Liver (tissue), 9 donors: ENCODE data around the gene STXBP1. TPM values are rescaled to one million over a fixed set of nuclear protein-coding genes. Genes with fewer than 3 reads are reported as not detected.

Experiments
- DNase-seq: peaks from one replicate; pipeline ENCODE4 v3.0.0-alpha.2; 2017; ENCODE audit warnings: low spot score
- H3K27ac ChIP-seq, 2 donors: one replicate each; pipeline ENCODE4 v1.7.0; 2013; ENCODE audit warnings: inconsistent platforms in 2 of 2, low read length in 2 of 2, control low read depth in 1 of 2, low read depth in 1 of 2, mild to moderate bottlenecking in 1 of 2
- H3K27me3 ChIP-seq, 4 donors: one replicate each; pipeline versions ENCODE4 v1.6.1 to v1.7.0; 2013; ENCODE audit warnings: low read length in 3 of 4, inconsistent platforms in 1 of 4, mild to moderate bottlenecking in 1 of 4, moderate library complexity in 1 of 4; ENCODE audit not compliant: control insufficient read depth in 4 of 4, insufficient read depth in 4 of 4
- H3K36me3 ChIP-seq, 4 donors: one replicate each; pipeline versions ENCODE4 v1.6.1 to v1.7.0; 2013; ENCODE audit warnings: low read length in 3 of 4, mild to moderate bottlenecking in 3 of 4, low read depth in 1 of 4, moderate library complexity in 1 of 4; ENCODE audit not compliant: control insufficient read depth in 4 of 4, insufficient read depth in 3 of 4
- H3K4me1 ChIP-seq, 4 donors: one replicate each; pipeline versions ENCODE4 v1.6.1 to v1.7.0; 2013; ENCODE audit warnings: low read length in 3 of 4, mild to moderate bottlenecking in 3 of 4, moderate library complexity in 1 of 4; ENCODE audit not compliant: control insufficient read depth in 4 of 4, insufficient read depth in 4 of 4
- H3K4me3 ChIP-seq, 3 donors: one replicate each; pipeline versions ENCODE4 v1.6.1 to v1.7.0; 2013; ENCODE audit warnings: low read length in 3 of 3, control low read depth in 1 of 3, low read depth in 1 of 3, mild to moderate bottlenecking in 1 of 3
- H3K9ac ChIP-seq, 2 donors: one replicate each; pipeline ENCODE4 v1.7.0; 2013; ENCODE audit warnings: low read length in 2 of 2, mild to moderate bottlenecking in 2 of 2, moderate library complexity in 2 of 2, control low read depth in 1 of 2, low read depth in 1 of 2
- H3K9me3 ChIP-seq, 4 donors: one replicate each; pipeline versions ENCODE4 v1.6.1 to v1.7.0; 2013; ENCODE audit warnings: low read length in 3 of 4; ENCODE audit not compliant: control insufficient read depth in 4 of 4
- EGR1 ChIP-seq, 2 donors: IDR thresholded peaks; 2 replicates each; pipeline ENCODE4 v1.6.1; 2016 to 2018; ENCODE audit warnings: antibody characterized with exemption in 2 of 2, low read depth in 2 of 2
- FOXA1 ChIP-seq: IDR thresholded peaks from 2 replicates; pipeline ENCODE4 v1.6.1; 2016; ENCODE audit warnings: antibody characterized with exemption
- FOXA2 ChIP-seq: IDR thresholded peaks from 2 replicates; pipeline ENCODE4 v1.6.1; 2016; ENCODE audit warnings: antibody characterized with exemption
- GABPA ChIP-seq, 2 donors: IDR thresholded peaks in 1 of 2; conservative IDR thresholded peaks in 1 of 2; 2 replicates each; pipeline ENCODE4 v1.6.1; 2016; ENCODE audit warnings: antibody characterized with exemption in 2 of 2, mild to moderate bottlenecking in 1 of 2, moderate library complexity in 1 of 2
- HNF4A ChIP-seq, 2 donors: conservative IDR thresholded peaks; 2 replicates each; pipeline ENCODE4 v1.6.1; 2016; ENCODE audit warnings: antibody characterized with exemption in 2 of 2, mild to moderate bottlenecking in 2 of 2
- HNF4G ChIP-seq: IDR thresholded peaks from 2 replicates; pipeline ENCODE4 v1.6.1; 2016; ENCODE audit warnings: antibody characterized with exemption
- NR2F2 ChIP-seq: IDR thresholded peaks from 2 replicates; pipeline ENCODE4 v1.6.1; 2016; ENCODE audit warnings: antibody characterized with exemption
- RAD21 ChIP-seq, 2 donors: IDR thresholded peaks; 2 replicates each; pipeline ENCODE4 v1.6.1; 2016; ENCODE audit warnings: antibody characterized with exemption in 2 of 2, mild to moderate bottlenecking in 2 of 2
- SP1 ChIP-seq: IDR thresholded peaks from 2 replicates; pipeline ENCODE4 v1.6.1; 2018; ENCODE audit warnings: antibody characterized with exemption, mild to moderate bottlenecking
- TAF1 ChIP-seq: conservative IDR thresholded peaks from 2 replicates; pipeline ENCODE4 v1.6.1; 2016; ENCODE audit warnings: antibody characterized with exemption, mild to moderate bottlenecking
- WGBS: extraction: QIAGEN DNeasy Blood & Tissue Kit; methylation state at CpG from one replicate; pipeline ENCODE4 v1.1.7; 2013; 5-methylcytosine and 5-hydroxymethylcytosine counted together
- polyA plus RNA-seq, 2 donors: library from polyadenylated mRNA; stranded (reverse) in 1 of 2; unstranded in 1 of 2; fragments of 200-250 nt in 1 of 2; fragments of >200 nt in 1 of 2; fragmentation: Nextera tagmentation in 1 of 2; extraction: Ambion mirVana in 1 of 2; gene quantifications; one replicate each; pipeline versions ENCODE4 v1.2.1 to v1.2.3, GENCODE V29; 2013 to 2015
- total RNA-seq, 2 donors: library from RNA; depleted of rRNA; stranded (reverse); fragments of >200 nt; gene quantifications; one replicate each; pipeline ENCODE4 v1.2.3, GENCODE V29; 2014
- TF ChIP-seq, protein P1 (sequence below): IDR thresholded peaks from 2 replicates; pipeline ENCODE4 v1.6.1; 2016; ENCODE audit warnings: antibody characterized with exemption
- TF ChIP-seq, protein P2 (sequence below): IDR thresholded peaks from 2 replicates; pipeline ENCODE4 v1.6.1; 2016; ENCODE audit warnings: antibody characterized with exemption
- TF ChIP-seq, protein P3 (sequence below): IDR thresholded peaks from 2 replicates; pipeline ENCODE4 v1.6.1; 2016; ENCODE audit warnings: antibody characterized with exemption
- donor health status: healthy.
- donor health status: healthy.
- donor health status: healthy.
- donor health status: healthy.
- donor health status: healthy.

STXBP1 gene
- total and polyA plus RNA-seq, 4 donors, result 1.7 to 4.6 (median 2.3) TPM

DNA sequence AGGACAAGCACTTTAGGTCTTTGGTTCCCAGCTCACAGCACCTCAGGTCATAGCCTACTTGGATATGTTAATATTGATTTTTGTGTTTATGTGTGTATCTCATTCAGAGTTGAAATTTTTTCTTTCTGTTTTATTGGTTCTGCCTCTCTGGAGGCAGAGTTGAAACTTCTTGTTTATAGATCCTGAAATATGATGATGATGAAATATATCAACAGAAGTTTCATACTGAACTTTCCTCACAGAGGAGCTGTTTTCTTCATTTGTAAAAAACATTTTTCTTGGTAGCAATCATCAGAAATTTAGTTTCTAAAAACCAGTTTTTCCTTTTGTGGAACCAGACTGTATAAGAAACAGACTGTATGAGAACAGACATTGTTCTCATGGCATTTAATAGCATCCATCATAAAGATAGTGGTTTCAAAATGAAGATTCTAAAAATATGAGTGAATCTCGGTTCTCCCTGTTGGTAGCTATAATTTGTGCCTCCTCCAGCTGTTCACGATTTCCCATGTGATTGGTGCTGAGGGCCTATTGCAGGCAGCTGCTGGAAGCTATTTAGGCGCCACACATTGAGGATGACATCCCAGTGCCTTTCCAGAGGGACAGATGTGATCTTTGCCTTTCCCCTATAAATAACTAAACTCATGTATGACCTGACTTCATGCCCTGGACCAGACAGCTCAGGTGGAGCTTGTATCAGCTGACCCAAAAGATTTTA, 55.2 kb downstream of the STXBP1 start (continued):
- TF ChIP-seq, protein P1, sequence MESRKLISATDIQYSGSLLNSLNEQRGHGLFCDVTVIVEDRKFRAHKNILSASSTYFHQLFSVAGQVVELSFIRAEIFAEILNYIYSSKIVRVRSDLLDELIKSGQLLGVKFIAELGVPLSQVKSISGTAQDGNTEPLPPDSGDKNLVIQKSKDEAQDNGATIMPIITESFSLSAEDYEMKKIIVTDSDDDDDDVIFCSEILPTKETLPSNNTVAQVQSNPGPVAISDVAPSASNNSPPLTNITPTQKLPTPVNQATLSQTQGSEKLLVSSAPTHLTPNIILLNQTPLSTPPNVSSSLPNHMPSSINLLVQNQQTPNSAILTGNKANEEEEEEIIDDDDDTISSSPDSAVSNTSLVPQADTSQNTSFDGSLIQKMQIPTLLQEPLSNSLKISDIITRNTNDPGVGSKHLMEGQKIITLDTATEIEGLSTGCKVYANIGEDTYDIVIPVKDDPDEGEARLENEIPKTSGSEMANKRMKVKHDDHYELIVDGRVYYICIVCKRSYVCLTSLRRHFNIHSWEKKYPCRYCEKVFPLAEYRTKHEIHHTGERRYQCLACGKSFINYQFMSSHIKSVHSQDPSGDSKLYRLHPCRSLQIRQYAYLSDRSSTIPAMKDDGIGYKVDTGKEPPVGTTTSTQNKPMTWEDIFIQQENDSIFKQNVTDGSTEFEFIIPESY, result no peak
- TF ChIP-seq GABPA (IDR thresholded peaks at IDR 0.05 in 1 of 2, conservative IDR thresholded peaks at IDR 0.05 in 1 of 2) (no peak), RAD21 (IDR thresholded peaks at IDR 0.05) (no peak), HNF4A (conservative IDR thresholded peaks at IDR 0.05) (no peak), FOXA2 (no peak), SP1 (no peak), NR2F2 (no peak), TAF1 (no peak), EGR1 (IDR thresholded peaks at IDR 0.05; ENCODE audit: low read depth in 2 of 2) (no peak), HNF4G (no peak), FOXA1 (no peak)
- TF ChIP-seq, protein P2, sequence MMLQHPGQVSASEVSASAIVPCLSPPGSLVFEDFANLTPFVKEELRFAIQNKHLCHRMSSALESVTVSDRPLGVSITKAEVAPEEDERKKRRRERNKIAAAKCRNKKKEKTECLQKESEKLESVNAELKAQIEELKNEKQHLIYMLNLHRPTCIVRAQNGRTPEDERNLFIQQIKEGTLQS, result no peak

DNA sequence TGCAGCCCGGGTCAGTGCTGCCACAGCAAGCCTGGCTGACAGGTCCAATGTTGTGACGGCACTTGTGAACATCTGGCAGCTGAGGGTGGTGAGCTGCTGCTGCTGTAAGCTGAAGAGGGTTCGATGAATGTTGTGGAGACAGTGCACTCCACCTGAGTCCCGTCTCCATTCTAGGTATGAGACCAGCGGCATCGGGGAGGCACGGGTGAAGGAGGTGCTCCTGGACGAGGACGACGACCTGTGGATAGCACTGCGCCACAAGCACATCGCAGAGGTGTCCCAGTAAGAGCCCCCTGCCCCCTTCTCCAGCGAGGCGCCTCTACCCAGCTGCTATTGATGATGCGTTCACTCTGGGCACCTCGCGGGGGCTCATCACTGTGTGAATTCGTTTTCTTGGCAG, 55.8 kb downstream of the STXBP1 start:
- H3K36me3 ChIP-seq, result peaks cover 0 to 4% (median under 1%) of the 10 kb centered on the region in 4 donors
- no peak overlapping the region for H3K9ac ChIP-seq
- WGBS, result 96% methylated on average over 18 of the region's 18 CpGs
- H3K27me3 ChIP-seq, result no peaks in the 10 kb centered on the region
- H3K4me1 ChIP-seq, result no peaks in the 10 kb centered on the region
- H3K4me3 ChIP-seq, result no peak overlapping the region
- no peak overlapping the region for H3K27ac ChIP-seq
- DNase-seq, result no peak
- no peaks in the 10 kb centered on the region for H3K9me3 ChIP-seq
- TF ChIP-seq SP1 (no peak), FOXA1 (no peak)
- TF ChIP-seq, protein P3, sequence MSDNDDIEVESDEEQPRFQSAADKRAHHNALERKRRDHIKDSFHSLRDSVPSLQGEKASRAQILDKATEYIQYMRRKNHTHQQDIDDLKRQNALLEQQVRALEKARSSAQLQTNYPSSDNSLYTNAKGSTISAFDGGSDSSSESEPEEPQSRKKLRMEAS, result no peak
- TF ChIP-seq, protein P1, result no peak

DNA sequence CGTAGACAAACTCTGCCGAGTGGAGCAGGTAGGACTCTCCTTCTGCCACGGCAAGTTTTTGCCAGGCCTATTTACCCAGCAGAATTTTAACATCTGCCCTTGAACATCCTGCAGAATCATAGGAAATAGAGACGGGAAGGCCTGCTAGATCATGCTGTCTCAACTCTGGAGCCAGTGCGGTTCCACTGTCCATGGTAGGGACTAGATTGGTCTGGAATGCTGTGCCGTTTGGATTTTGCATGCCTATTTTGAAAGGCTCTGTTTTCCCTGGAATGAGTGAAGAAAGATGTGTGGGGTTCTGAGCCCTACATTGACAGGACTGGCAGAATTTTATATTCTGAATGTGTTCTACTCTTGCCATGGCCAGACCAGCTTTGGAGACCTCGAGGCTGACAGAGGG, 61.2 kb downstream of the STXBP1 start:
- no peak overlapping the region for H3K4me3 ChIP-seq
- no peak for DNase-seq
- no peak overlapping the region for H3K27ac ChIP-seq
- no peaks in the 10 kb centered on the region for H3K9me3 ChIP-seq
- no peak overlapping the region for H3K9ac ChIP-seq
- TF ChIP-seq, protein P3, result no peak
- TF ChIP-seq, protein P1, result no peak
- H3K36me3 ChIP-seq, result peaks cover 0 to 6% (median 0%) of the 10 kb centered on the region in 4 donors
- H3K27me3 ChIP-seq, result no peaks in the 10 kb centered on the region
- H3K4me1 ChIP-seq, result no peaks in the 10 kb centered on the region
- whole genome bisulfite sequencing, result 87% methylated on average over 7 of the region's 7 CpGs
